SK-N-SH (cell line): ENCODE data around the gene MAST4. TPM values are rescaled to one million over a fixed set of nuclear protein-coding genes. Genes with fewer than 3 reads are reported as not detected.

Experiments used
- CTCF ChIA-PET: fragments of 300-600, 350-600 bp; formaldehyde crosslinking; extraction: SDS; loops from one replicate; lab custom pipeline; 2021; lab: Yijun Ruan, JAX
- POLR2A ChIA-PET: fragments of 350-600 bp; sonication (Branson Sonifier 250); formaldehyde crosslinking; extraction: SDS; loops from one replicate; lab custom pipeline; 2020; ENCODE audit warnings: antibody characterized with exemption, inconsistent platforms; lab: Yijun Ruan, JAX
- DNase-seq: peaks from one replicate; pipeline ENCODE4 v3.0.0; 2012
- H2AFZ ChIP-seq: fragments of 200-600 bp; sonication (generic); 2 replicates; pipeline ENCODE4 v1.8.1; 2016; ENCODE audit warnings: antibody characterized with exemption, mild to moderate bottlenecking, low read depth
- H3F3A ChIP-seq: fragments of 200-600 bp; sonication (generic); replicated peaks from 2 replicates; pipeline ENCODE3; 2016; ENCODE audit warnings: antibody characterized with exemption, mild to moderate bottlenecking; ENCODE audit not compliant: insufficient read depth
- H3K27ac ChIP-seq, 2 experiments: fragments of 200-500 bp in 1 of 2; fragments of 200-600 bp in 1 of 2; sonication (Bioruptor generic) in 1 of 2; sonication (generic), shearing (Covaris generic) in 1 of 2; 2 replicates each; pipeline versions ENCODE4 v1.5.1 to v1.6.1; 2014 to 2016; ENCODE audit warnings: low read depth in 2 of 2, inconsistent platforms in 1 of 2, low read length in 1 of 2, mild to moderate bottlenecking in 1 of 2, mixed read lengths in 1 of 2
- H3K27me3 ChIP-seq: fragments of 200-600 bp; sonication (generic), shearing (Covaris generic); 2 replicates; pipeline ENCODE4 v1.6.1; 2016; ENCODE audit warnings: mixed run types; ENCODE audit not compliant: insufficient read depth
- H3K36me3 ChIP-seq, 2 experiments: fragments of 200-500 bp in 1 of 2; fragments of 200-600 bp in 1 of 2; sonication (Bioruptor generic) in 1 of 2; sonication (generic) in 1 of 2; replicated peaks in 1 of 2; 2 replicates each; pipeline versions ENCODE3 to v1.5.1; 2014 to 2016; ENCODE audit warnings: low read length in 1 of 2, mild to moderate bottlenecking in 1 of 2; ENCODE audit not compliant: insufficient read depth in 2 of 2, control insufficient read depth in 1 of 2
- H3K4me1 ChIP-seq, 2 experiments: fragments of 200-500 bp in 1 of 2; fragments of 200-600 bp in 1 of 2; sonication (Bioruptor generic) in 1 of 2; sonication (generic), shearing (Covaris generic) in 1 of 2; 2 replicates each; pipeline versions ENCODE4 v1.5.1 to v1.6.1; 2014 to 2016; ENCODE audit warnings: low read depth in 1 of 2, low read length in 1 of 2, mixed run types in 1 of 2; ENCODE audit not compliant: insufficient read depth in 2 of 2, control insufficient read depth in 1 of 2
- H3K4me2 ChIP-seq: fragments of 200-600 bp; sonication (generic), shearing (Covaris generic); 2 replicates; pipeline ENCODE4 v1.6.1; 2017; ENCODE audit warnings: mixed run types
- H3K4me3 ChIP-seq, 2 experiments: fragments of 200-500 bp in 1 of 2; fragments of 200-600 bp in 1 of 2; sonication (Bioruptor generic) in 1 of 2; sonication (generic), shearing (Covaris generic) in 1 of 2; 2 replicates each; pipeline versions ENCODE4 v1.5.1 to v1.8.1; 2014 to 2016; ENCODE audit warnings: low read depth in 2 of 2, inconsistent platforms in 1 of 2, low read length in 1 of 2, mild to moderate bottlenecking in 1 of 2, mixed read lengths in 1 of 2, moderate library complexity in 1 of 2
- H3K79me2 ChIP-seq: fragments of 200-600 bp; sonication (generic); 2 replicates; pipeline ENCODE4 v1.8.1; 2017; ENCODE audit warnings: mild to moderate bottlenecking; ENCODE audit not compliant: insufficient read depth
- H3K9ac ChIP-seq: fragments of 200-600 bp; sonication (generic); 2 replicates; pipeline ENCODE4 v1.6.1; 2017; ENCODE audit warnings: mixed run types
- H3K9me2 ChIP-seq: fragments of 200-600 bp; sonication (generic); 2 replicates; pipeline ENCODE4 v1.6.1; 2017; ENCODE audit warnings: mixed run types
- H3K9me3 ChIP-seq: fragments of 200-600 bp; sonication (generic); 2 replicates; pipeline ENCODE4 v1.6.1; 2017; ENCODE audit warnings: mixed run types, mild to moderate bottlenecking, moderate library complexity
- H4K20me1 ChIP-seq: fragments of 200-600 bp; sonication (generic); 2 replicates; pipeline ENCODE4 v1.6.1; 2017; ENCODE audit warnings: mild to moderate bottlenecking, mixed run types; ENCODE audit not compliant: insufficient read depth
- ELF1 ChIP-seq: IDR thresholded peaks from 2 replicates; pipeline ENCODE4 v1.4.0; 2012
- EP300 ChIP-seq, 2 experiments: IDR thresholded peaks; 2 replicates each; pipeline versions ENCODE4 v1.4.0 to v1.6.1; 2012; ENCODE audit warnings: borderline replicate concordance in 1 of 2, low read depth in 1 of 2, low read length in 1 of 2
- EZH2phosphoT487 ChIP-seq: fragments of 200-600 bp; sonication (generic); IDR thresholded peaks from 2 replicates; pipeline ENCODE4 v1.6.1; 2017; ENCODE audit warnings: low read depth, mixed run types, mild to moderate bottlenecking, antibody characterized with exemption, moderate library complexity, borderline replicate concordance
- FOSL2 ChIP-seq: IDR thresholded peaks from 2 replicates; pipeline ENCODE4 v1.4.0; 2012; ENCODE audit warnings: low read depth, mild to moderate bottlenecking, moderate library complexity, borderline replicate concordance
- JUND ChIP-seq: IDR thresholded peaks from 2 replicates; pipeline ENCODE4 v1.4.0; 2012
- MXI1 ChIP-seq: IDR thresholded peaks from 2 replicates; pipeline ENCODE4 v1.6.1; 2012; ENCODE audit warnings: mild to moderate bottlenecking, low read depth, low read length, improper control_type of control experiment
- RAD21 ChIP-seq: IDR thresholded peaks from 2 replicates; pipeline ENCODE4 v1.6.1; 2012; ENCODE audit warnings: mild to moderate bottlenecking, low read length
- RXRA ChIP-seq: IDR thresholded peaks from 2 replicates; pipeline ENCODE4 v1.4.0; 2012; ENCODE audit warnings: low read depth, mild to moderate bottlenecking, borderline replicate concordance
- TEAD4 ChIP-seq: IDR thresholded peaks from 2 replicates; pipeline ENCODE4 v1.4.0; 2012; ENCODE audit warnings: mild to moderate bottlenecking, borderline replicate concordance; ENCODE audit not compliant: insufficient read depth
- YY1 ChIP-seq: IDR thresholded peaks from 2 replicates; pipeline ENCODE4 v1.4.0; 2012; ENCODE audit warnings: low read depth, mild to moderate bottlenecking
- WGBS: methylation state at CpG from one replicate; pipeline ENCODE4 v1.1.6; 2017; ENCODE audit warnings: low lambda C conversion rate; 5-methylcytosine and 5-hydroxymethylcytosine counted together
- polyA plus RNA-seq, 3 experiments: library from polyadenylated mRNA; depleted of rRNA; stranded (reverse); fragments of >200 nt; gene quantifications; 2 replicates each; pipeline ENCODE4 v1.2.3, GENCODE V29; 2012
- TF ChIP-seq, protein P1 (sequence below): IDR thresholded peaks from 2 replicates; pipeline ENCODE4; 2012
- TF ChIP-seq, protein P2 (sequence below): IDR thresholded peaks from 2 replicates; pipeline ENCODE4 v1.4.0; 2012; ENCODE audit warnings: low read depth
- TF ChIP-seq, protein P3 (sequence below): IDR thresholded peaks from 2 replicates; pipeline ENCODE4 v1.4.0; 2012; ENCODE audit warnings: low read depth, borderline replicate concordance
- TF ChIP-seq, protein P4 (sequence below): fragments of 150-350 bp; IDR thresholded peaks from 2 replicates; pipeline ENCODE4 v1.6.1; 2017; ENCODE audit warnings: antibody characterized with exemption, low read length, low read depth, borderline replicate concordance

Gene MAST4
- polyA plus RNA-seq, 1 of the 3 experiments (the other 2 are of a cell fraction) = 2.2 TPM

DNA sequence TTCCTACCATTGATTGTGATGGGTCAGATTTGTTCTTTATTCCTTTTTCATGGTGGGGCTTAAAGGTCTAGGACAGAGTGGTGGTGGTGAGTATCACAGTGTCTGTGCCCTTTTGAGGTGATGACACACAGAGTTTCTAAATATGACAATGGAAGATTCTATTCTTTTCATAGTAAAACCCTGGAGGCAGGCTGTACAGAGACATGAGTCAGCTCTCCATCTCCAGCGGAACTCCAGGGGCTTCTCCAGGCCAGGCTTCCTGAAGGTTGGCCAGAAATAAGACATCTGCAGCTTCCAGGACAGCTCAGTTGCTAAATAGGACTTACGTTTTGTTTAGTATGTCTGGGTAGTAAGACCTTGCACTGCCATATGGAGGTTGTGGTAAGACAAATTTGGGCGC, 370.9 kb downstream of the MAST4 start:
- Histone ChIP-seq H3K27ac (no peak overlapping the region), H4K20me1 (no peaks in the 10 kb centered on the region), H3K4me3 (no peak overlapping the region), H3K79me2 (no peaks in the 10 kb centered on the region), H3K27me3 (no peaks in the 10 kb centered on the region), H3K4me1 (peaks cover 0 to 5% of the 10 kb centered on the region in 2 experiments; a peak in 1 of 4 replicates), H3K4me2 (no peak overlapping the region), H3K36me3 (no peaks in the 10 kb centered on the region), H3K9me2 (no peaks in the 10 kb centered on the region), H2AFZ (no peak overlapping the region), H3F3A (no peaks in the 10 kb centered on the region), H3K9ac (no peak overlapping the region), H3K9me3 (no peaks in the 10 kb centered on the region)
- POLR2A ChIA-PET = no interaction called here
- no peak for TF ChIP-seq JUND
- TF ChIP-seq FOSL2 = peak; percentile 6; the same call in 1 of the 2 replicates
- no peak for DNase-seq
- 73% methylated on average over 3 of the region's 3 CpGs for WGBS
- CTCF ChIA-PET = interaction anchor here (0.6 kb wide), 2 partner anchors 62 to 661 kb away, joined by 3 read pairs; no protein-coding TSS in a partner anchor

DNA sequence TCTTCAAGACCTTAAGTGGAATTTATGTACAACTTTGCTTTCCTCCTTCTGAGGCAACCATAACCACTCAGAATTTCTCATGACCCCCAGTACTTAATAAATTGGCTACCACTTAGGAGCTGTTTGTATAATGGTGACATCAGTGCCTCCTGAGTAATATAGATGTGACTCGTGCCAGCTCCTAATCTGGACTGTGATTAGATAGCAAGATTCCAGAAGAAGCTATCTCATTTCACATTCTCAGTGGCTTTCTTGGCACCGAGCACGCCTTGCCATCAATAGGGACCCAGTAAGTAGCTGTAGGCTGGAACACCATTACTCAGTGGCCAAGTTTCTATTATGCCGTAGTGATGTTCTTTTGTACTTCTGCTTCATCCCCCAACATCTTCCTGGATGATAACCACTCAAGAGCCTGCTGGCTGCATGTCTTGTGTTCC, 371.7 kb downstream of the MAST4 start:
- no peaks in the 10 kb centered on the region for H4K20me1 ChIP-seq
- H3K27me3 ChIP-seq = no peaks in the 10 kb centered on the region
- WGBS = 72% methylated on average over 4 of the region's 4 CpGs
- peaks cover 0 to 5% of the 10 kb centered on the region in 2 experiments; a peak in 1 of 4 replicates for H3K4me1 ChIP-seq
- ChIA-PET POLR2A (no interaction called here), CTCF (interaction anchor here (0.5 to 1.7 kb wide), 3 partner anchors 19 to 767 kb away, joined by 3 to 6 read pairs (median 3); no protein-coding TSS in a partner anchor)
- TF ChIP-seq YY1 (no peak), EP300 (IDR thresholded peaks at IDR 0.05; ENCODE audit: borderline replicate concordance in 1 of 2, low read depth in 1 of 2, low read length in 1 of 2) (no peak), MXI1 (no peak), RXRA (no peak), ELF1 (no peak), RAD21 (no peak), EZH2phosphoT487 (no peak), TEAD4 (no peak)
- TF ChIP-seq, protein P1, sequence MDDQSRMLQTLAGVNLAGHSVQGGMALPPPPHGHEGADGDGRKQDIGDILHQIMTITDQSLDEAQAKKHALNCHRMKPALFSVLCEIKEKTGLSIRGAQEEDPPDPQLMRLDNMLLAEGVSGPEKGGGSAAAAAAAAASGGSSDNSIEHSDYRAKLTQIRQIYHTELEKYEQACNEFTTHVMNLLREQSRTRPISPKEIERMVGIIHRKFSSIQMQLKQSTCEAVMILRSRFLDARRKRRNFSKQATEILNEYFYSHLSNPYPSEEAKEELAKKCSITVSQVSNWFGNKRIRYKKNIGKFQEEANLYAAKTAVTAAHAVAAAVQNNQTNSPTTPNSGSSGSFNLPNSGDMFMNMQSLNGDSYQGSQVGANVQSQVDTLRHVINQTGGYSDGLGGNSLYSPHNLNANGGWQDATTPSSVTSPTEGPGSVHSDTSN = no peak
- TF ChIP-seq, protein P2, sequence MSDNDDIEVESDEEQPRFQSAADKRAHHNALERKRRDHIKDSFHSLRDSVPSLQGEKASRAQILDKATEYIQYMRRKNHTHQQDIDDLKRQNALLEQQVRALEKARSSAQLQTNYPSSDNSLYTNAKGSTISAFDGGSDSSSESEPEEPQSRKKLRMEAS = no peak
- TF ChIP-seq, protein P3, sequence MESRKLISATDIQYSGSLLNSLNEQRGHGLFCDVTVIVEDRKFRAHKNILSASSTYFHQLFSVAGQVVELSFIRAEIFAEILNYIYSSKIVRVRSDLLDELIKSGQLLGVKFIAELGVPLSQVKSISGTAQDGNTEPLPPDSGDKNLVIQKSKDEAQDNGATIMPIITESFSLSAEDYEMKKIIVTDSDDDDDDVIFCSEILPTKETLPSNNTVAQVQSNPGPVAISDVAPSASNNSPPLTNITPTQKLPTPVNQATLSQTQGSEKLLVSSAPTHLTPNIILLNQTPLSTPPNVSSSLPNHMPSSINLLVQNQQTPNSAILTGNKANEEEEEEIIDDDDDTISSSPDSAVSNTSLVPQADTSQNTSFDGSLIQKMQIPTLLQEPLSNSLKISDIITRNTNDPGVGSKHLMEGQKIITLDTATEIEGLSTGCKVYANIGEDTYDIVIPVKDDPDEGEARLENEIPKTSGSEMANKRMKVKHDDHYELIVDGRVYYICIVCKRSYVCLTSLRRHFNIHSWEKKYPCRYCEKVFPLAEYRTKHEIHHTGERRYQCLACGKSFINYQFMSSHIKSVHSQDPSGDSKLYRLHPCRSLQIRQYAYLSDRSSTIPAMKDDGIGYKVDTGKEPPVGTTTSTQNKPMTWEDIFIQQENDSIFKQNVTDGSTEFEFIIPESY = no peak
- TF ChIP-seq, protein P4, sequence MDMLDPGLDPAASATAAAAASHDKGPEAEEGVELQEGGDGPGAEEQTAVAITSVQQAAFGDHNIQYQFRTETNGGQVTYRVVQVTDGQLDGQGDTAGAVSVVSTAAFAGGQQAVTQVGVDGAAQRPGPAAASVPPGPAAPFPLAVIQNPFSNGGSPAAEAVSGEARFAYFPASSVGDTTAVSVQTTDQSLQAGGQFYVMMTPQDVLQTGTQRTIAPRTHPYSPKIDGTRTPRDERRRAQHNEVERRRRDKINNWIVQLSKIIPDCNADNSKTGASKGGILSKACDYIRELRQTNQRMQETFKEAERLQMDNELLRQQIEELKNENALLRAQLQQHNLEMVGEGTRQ = no peak
- H3K4me3 ChIP-seq = no peak overlapping the region
- H2AFZ ChIP-seq = no peak overlapping the region
- DNase-seq = no peak
- no peaks in the 10 kb centered on the region for H3K9me2 ChIP-seq
- H3K36me3 ChIP-seq = no peaks in the 10 kb centered on the region
- no peaks in the 10 kb centered on the region for H3F3A ChIP-seq
- H3K27ac ChIP-seq = no peak overlapping the region
- H3K9ac ChIP-seq = no peak overlapping the region
- H3K9me3 ChIP-seq = no peaks in the 10 kb centered on the region
- H3K4me2 ChIP-seq = no peak overlapping the region
- no peaks in the 10 kb centered on the region for H3K79me2 ChIP-seq
